Epithelial cell of esophagus (primary cell): ENCODE data around the gene CABS1.

ENCODE experiments used
- DNase-seq: peaks from one replicate; pipeline ENCODE4 v3.0.0; 2010; ENCODE audit warnings: low read depth
- H3K4me3 ChIP-seq: 2 replicates; pipeline ENCODE4 v1.5.1; 2011; ENCODE audit warnings: mild to moderate bottlenecking, low read length, control low read depth
- CTCF ChIP-seq: IDR thresholded peaks from 2 replicates; pipeline ENCODE4 v1.5.1; 2011; ENCODE audit warnings: low read depth, mild to moderate bottlenecking, low read length, control low read depth, inconsistent platforms; ENCODE audit not compliant: insufficient read depth; ENCODE audit errors: missing control alignments

CABS1 gene

GRCh38 chr4:70334681-70335080 lies at the start of gene CABS1:
TSS of gene CABS1 (plus strand) at chr4:70334981. CDS start at chr4:70335040, 59 bp downstream.
- TF ChIP-seq CTCF = no peak
- no peak for DNase-seq
- no peak within 1 kb of the TSS for H3K4me3 ChIP-seq

- TF ChIP-seq CTCF = no peak
Observed at GRCh38 chr4:70288651-70289050, 46.1 kb upstream of the CABS1 start.

GRCh38 chr4:70291341-70291740 lies 43.4 kb upstream of the CABS1 start:
- TF ChIP-seq CTCF = no peak
- no peak for DNase-seq
- H3K4me3 ChIP-seq = no peak overlapping the region

More at GRCh38 chr4:70288651-70289050, 46.1 kb upstream of the CABS1 start:
- no peak for DNase-seq
- H3K4me3 ChIP-seq = no peak overlapping the region

- no peak for TF ChIP-seq CTCF
- DNase-seq = no peak
- no peak overlapping the region for H3K4me3 ChIP-seq
Observed at GRCh38 chr4:70297576-70297975, 37.2 kb upstream of the CABS1 start.

GRCh38 chr4:70298051-70298450 lies 36.7 kb upstream of the CABS1 start:
- TF ChIP-seq CTCF = no peak
- no peak for DNase-seq
- no peak overlapping the region for H3K4me3 ChIP-seq

- no peak for DNase-seq
- H3K4me3 ChIP-seq = no peak overlapping the region
- no peak for TF ChIP-seq CTCF
Observed at GRCh38 chr4:70299643-70300042, 35.1 kb upstream of the CABS1 start.

- no peak for DNase-seq
- no peak for TF ChIP-seq CTCF
- no peak overlapping the region for H3K4me3 ChIP-seq
Observed at GRCh38 chr4:70300215-70300614, 34.6 kb upstream of the CABS1 start.
